GM19463 (cell line): ENCODE measurements around the gene COL7A1.

ENCODE experiments used
- ATAC-seq: cut with Tn5 transposase; IDR thresholded peaks from one replicate; pipeline ENCODE4 v1.9.1; 2021; ENCODE audit warnings: mild to moderate bottlenecking, moderate library complexity; ENCODE audit not compliant: unreplicated experiment

Gene COL7A1

GRCh38 chr3:48592519-48593087, 2.5 kb downstream of the COL7A1 start:
- no peak for ATAC-seq

GRCh38 chr3:48591886-48592518, 3.1 kb downstream of the COL7A1 start:
- ATAC-seq = no peak

GRCh38 chr3:48591436-48591835, 3.7 kb downstream of the COL7A1 start:
- ATAC-seq = no peak

- no peak for ATAC-seq
Observed at GRCh38 chr3:48588230-48588629, 6.9 kb downstream of the COL7A1 start.

- ATAC-seq = no peak
Observed at GRCh38 chr3:48587686-48588085, 7.4 kb downstream of the COL7A1 start.

- no peak for ATAC-seq
Observed at GRCh38 chr3:48585411-48585810, 9.7 kb downstream of the COL7A1 start.

GRCh38 chr3:48584836-48585235, 10.3 kb downstream of the COL7A1 start:
- ATAC-seq = no peak

- no peak for ATAC-seq
Observed at GRCh38 chr3:48581621-48582481, 13.3 kb downstream of the COL7A1 start.

GRCh38 chr3:48576647-48577046, 18.5 kb downstream of the COL7A1 start:
- ATAC-seq = no peak

GRCh38 chr3:48575366-48575765, 19.8 kb downstream of the COL7A1 start:
- no peak for ATAC-seq

- ATAC-seq = no peak
Observed at GRCh38 chr3:48573973-48574585, 21.1 kb downstream of the COL7A1 start.

- no peak for ATAC-seq
Observed at GRCh38 chr3:48572517-48572916, 22.6 kb downstream of the COL7A1 start.

GRCh38 chr3:48571938-48572337, 23.2 kb downstream of the COL7A1 start:
- no peak for ATAC-seq

- ATAC-seq = no peak
Observed at GRCh38 chr3:48569808-48570450, 25.2 kb downstream of the COL7A1 start.

GRCh38 chr3:48569400-48569799, 25.7 kb downstream of the COL7A1 start:
- ATAC-seq = no peak

- ATAC-seq = no peak
Observed at GRCh38 chr3:48568476-48568875, 26.7 kb downstream of the COL7A1 start.

GRCh38 chr3:48567500-48567899, 27.6 kb downstream of the COL7A1 start:
- ATAC-seq = no peak

- no peak for ATAC-seq
Observed at GRCh38 chr3:48567090-48567489, 28.0 kb downstream of the COL7A1 start.

GRCh38 chr3:48566401-48566760, 28.7 kb downstream of the COL7A1 start:
- no peak for ATAC-seq

GRCh38 chr3:48565591-48566400, 29.3 kb downstream of the COL7A1 start:
- no peak for ATAC-seq
